Activated CD4-positive, alpha-beta T cell treated with anti-CD3 and anti-CD28 coated beads for 1 hour (primary cell): ENCODE results near the gene FGD4.

Source experiments
- DNase-seq: peaks from one replicate; pipeline ENCODE4 v3.0.0-alpha.2; 2020

FGD4 gene

GRCh38 chr12:32399370-32400113, at the start of gene FGD4:
Gene FGD4 (plus strand): TSS chr12:32399558.
- DNase-seq: no peak

GRCh38 chr12:32353540-32353939, 45.8 kb upstream of the FGD4 start:
- no peak for DNase-seq

GRCh38 chr12:32357601-32358249, 41.6 kb upstream of the FGD4 start:
- no peak for DNase-seq

- DNase-seq: no peak
Measured at GRCh38 chr12:32360956-32361355, 38.4 kb upstream of the FGD4 start.

- DNase-seq: no peak
Measured at GRCh38 chr12:32362892-32363291, 36.5 kb upstream of the FGD4 start.

- DNase-seq: no peak
Measured at GRCh38 chr12:32365473-32366064, 33.8 kb upstream of the FGD4 start.

- no peak for DNase-seq
Measured at GRCh38 chr12:32366714-32367113, 32.6 kb upstream of the FGD4 start.

- no peak for DNase-seq
Measured at GRCh38 chr12:32367381-32367780, 32.0 kb upstream of the FGD4 start.

GRCh38 chr12:32369202-32369601, 30.2 kb upstream of the FGD4 start:
- no peak for DNase-seq

GRCh38 chr12:32377344-32378055, 21.9 kb upstream of the FGD4 start:
- DNase-seq: no peak

GRCh38 chr12:32379213-32379612, 20.1 kb upstream of the FGD4 start:
- no peak for DNase-seq

- no peak for DNase-seq
Measured at GRCh38 chr12:32379667-32380066, 19.7 kb upstream of the FGD4 start.

- DNase-seq: no peak
Measured at GRCh38 chr12:32382226-32382625, 17.1 kb upstream of the FGD4 start.

GRCh38 chr12:32390572-32391219, 8.7 kb upstream of the FGD4 start:
- no peak for DNase-seq

GRCh38 chr12:32395026-32395425, 4.3 kb upstream of the FGD4 start:
- no peak for DNase-seq

GRCh38 chr12:32397696-32398095, 1.7 kb upstream of the FGD4 start:
- no peak for DNase-seq

- DNase-seq: no peak
Measured at GRCh38 chr12:32398181-32398580, 1.2 kb upstream of the FGD4 start.

GRCh38 chr12:32398816-32399369, 465 bp upstream of the FGD4 start:
- no peak for DNase-seq

- DNase-seq: no peak
Measured at GRCh38 chr12:32400114-32400672, 835 bp downstream of the FGD4 start.

GRCh38 chr12:32400866-32401265, 1.5 kb downstream of the FGD4 start:
- no peak for DNase-seq

- DNase-seq: no peak
Measured at GRCh38 chr12:32402170-32402569, 2.8 kb downstream of the FGD4 start.

GRCh38 chr12:32402946-32403345, 3.6 kb downstream of the FGD4 start:
- DNase-seq: no peak
